ENCODE data around the gene CPNE4. TPM values are rescaled to one million over a fixed set of nuclear protein-coding genes. Genes with fewer than 3 reads are reported as not detected.

The CPNE4 gene
- 0.26 TPM for total RNA-seq
- long read RNA-seq, full-length matches to known transcripts = 1 of 2 reads
- long read RNA-seq, partial matches to known transcripts = 0 of 2 reads
- long read RNA-seq, other reads (novel, unspliced or antisense) = 1 of 2 reads

DNA sequence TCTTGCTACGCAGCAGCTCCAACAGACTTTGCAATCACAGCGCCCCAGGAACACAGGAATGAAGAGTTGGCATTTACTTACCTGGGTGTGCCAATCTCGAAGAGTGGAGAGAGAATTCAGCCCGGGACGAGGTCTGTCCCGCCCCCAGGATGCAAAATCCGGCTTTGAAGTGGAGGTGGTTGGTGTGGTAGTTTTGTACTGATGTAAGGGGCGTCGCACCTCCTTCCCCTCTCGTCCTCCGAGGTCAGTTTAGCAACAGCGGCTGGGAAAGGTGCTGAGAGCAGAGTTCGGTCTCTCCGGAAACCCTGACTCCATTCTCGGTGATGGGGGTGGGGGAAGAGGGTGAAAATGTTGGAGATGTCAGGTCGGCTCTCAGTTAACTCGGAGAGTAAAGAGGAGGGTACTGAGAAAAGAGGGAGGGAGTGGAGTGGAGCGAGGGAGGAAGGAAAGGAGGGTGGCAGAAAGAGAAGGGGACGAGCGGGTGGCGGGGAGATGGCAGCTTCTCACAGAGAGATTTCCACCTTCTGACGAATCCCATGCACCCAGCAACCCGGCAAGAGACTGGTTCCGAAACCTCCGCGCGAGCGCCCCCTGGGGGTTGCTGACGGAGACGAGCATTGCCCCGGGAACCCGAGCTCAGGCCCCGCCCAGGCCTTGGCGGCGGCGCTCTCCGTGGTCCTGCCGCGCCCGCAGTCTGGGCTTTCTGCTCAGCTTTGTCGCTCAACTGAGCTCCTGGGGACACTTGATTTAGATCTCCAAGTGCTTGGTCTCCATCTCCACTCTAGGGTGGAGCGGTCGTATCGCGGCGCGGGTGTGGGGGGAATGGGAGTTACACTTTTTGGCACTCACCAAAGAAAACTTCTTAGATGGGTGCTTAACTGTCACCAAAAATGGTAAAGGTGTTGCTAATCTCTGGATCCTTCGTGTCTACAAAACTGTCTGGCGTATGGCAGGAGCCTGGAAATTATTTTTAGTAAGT lies at the start of gene CPNE4:
Gene CPNE4, minus strand, starts transcription at position 529 of the 979 bp plus-strand sequence.
- TF ChIP-seq CTCF (IDR thresholded peaks at IDR 0.05) = peak; percentile 66
- H3K36me3 ChIP-seq = no peaks in the 10 kb centered on the region
- H3K4me1 ChIP-seq = peaks cover 3% of the 10 kb centered on the region
- DNase-seq (peak; percentile 92), ATAC-seq (peak; percentile 99)
- intact Hi-C loops (cut with DNase I) = no loop called here
- peaks cover 67% of the 10 kb centered on the region for H3K27me3 ChIP-seq
- H3K9me3 ChIP-seq = no peaks in the 10 kb centered on the region
- H3K4me3 ChIP-seq = no peak within 1 kb of the TSS
- H3K27ac ChIP-seq = no peak within 1 kb of the TSS

DNA sequence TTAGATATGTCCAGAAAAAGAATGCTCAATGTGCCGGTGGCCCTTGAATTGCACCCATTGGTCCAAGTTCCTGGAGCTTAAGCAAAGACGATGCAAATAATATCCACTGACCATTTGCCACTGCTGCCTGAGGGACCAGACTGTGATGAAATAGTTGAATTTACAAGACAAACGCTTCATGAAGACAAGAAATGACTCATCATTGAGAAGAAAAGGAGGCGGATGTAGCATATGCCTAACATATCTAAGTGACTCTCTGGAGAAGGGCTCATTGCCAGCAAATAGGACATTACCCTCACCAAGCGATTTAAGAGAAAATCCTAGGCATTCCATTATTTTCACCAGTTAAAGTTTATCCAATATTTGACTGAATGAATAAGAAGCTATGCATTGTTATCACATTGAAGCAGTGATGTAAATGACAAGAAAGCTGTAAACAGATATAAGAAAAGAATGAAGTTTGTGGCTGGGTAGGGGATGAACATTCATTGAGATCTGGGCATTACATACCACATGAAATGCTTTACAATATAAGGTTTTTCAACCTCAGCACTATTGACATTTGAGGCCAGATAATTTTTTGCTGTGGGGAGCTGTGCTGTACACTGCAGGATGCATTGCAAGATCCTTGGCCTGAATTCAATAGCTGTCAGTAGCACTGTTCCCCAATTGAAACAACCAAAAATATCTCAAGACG lies 48.9 kb upstream of the CPNE4 start:
- ATAC-seq = no peak
- H3K4me3 ChIP-seq = no peak overlapping the region
- no peaks in the 10 kb centered on the region for H3K36me3 ChIP-seq
- DNase-seq = no peak
- intact Hi-C loops (cut with DNase I) = no loop called here
- H3K27me3 ChIP-seq = no peaks in the 10 kb centered on the region
- no peaks in the 10 kb centered on the region for H3K4me1 ChIP-seq
- no peaks in the 10 kb centered on the region for H3K9me3 ChIP-seq
- no peak for TF ChIP-seq CTCF (IDR thresholded peaks at IDR 0.05)
- no peak overlapping the region for H3K27ac ChIP-seq

GRCh38 chr3:132083159-132083558 lies 48.3 kb upstream of the CPNE4 start:
- TF ChIP-seq CTCF (IDR thresholded peaks at IDR 0.05) = no peak
- Histone ChIP-seq H3K36me3 (no peaks in the 10 kb centered on the region), H3K4me1 (no peaks in the 10 kb centered on the region), H3K9me3 (no peaks in the 10 kb centered on the region), H3K4me3 (no peak overlapping the region), H3K27me3 (no peaks in the 10 kb centered on the region), H3K27ac (no peak overlapping the region)
- intact Hi-C loops (cut with DNase I) = no loop called here
- ATAC-seq = no peak
- DNase-seq = no peak

GRCh38 chr3:132079147-132079546 lies 44.3 kb upstream of the CPNE4 start:
- H3K36me3 ChIP-seq = no peaks in the 10 kb centered on the region
- no peak overlapping the region for H3K27ac ChIP-seq
- no peaks in the 10 kb centered on the region for H3K27me3 ChIP-seq
- ATAC-seq (no peak), DNase-seq (no peak)
- no peak for TF ChIP-seq CTCF (IDR thresholded peaks at IDR 0.05)
- H3K4me1 ChIP-seq = no peaks in the 10 kb centered on the region
- no peaks in the 10 kb centered on the region for H3K9me3 ChIP-seq
- H3K4me3 ChIP-seq = no peak overlapping the region
- intact Hi-C loops (cut with DNase I) = no loop called here

- H3K36me3 ChIP-seq = no peaks in the 10 kb centered on the region
- no peak overlapping the region for H3K4me3 ChIP-seq
- intact Hi-C loops (cut with DNase I) = no loop called here
- H3K9me3 ChIP-seq = no peaks in the 10 kb centered on the region
- ATAC-seq (no peak), DNase-seq (no peak)
- no peaks in the 10 kb centered on the region for H3K4me1 ChIP-seq
- no peak overlapping the region for H3K27ac ChIP-seq
- no peak for TF ChIP-seq CTCF (IDR thresholded peaks at IDR 0.05)
- H3K27me3 ChIP-seq = no peaks in the 10 kb centered on the region
These were observed 39.0 kb upstream of the CPNE4 start for GRCh38 chr3:132073771-132074170.
